DND-41 (cell line): ENCODE results near the gene STAMBPL1.

Source experiments
- ATAC-seq: fragments of 200-7000 bp; cut with Tn5 transposase; 3 replicates; pipeline ENCODE4 v1.9.1; 2021; ENCODE audit warnings: low read depth; ENCODE audit not compliant: insufficient read depth
- DNase-seq: peaks from one replicate; pipeline ENCODE4 v3.0.0-alpha.2; 2020
- H2AFZ ChIP-seq: 2 replicates; pipeline ENCODE4 v1.6.0; 2012; ENCODE audit warnings: low read depth, low read length
- H3K27ac ChIP-seq: 2 replicates; pipeline ENCODE4 v1.5.1; 2012; ENCODE audit warnings: low read length, inconsistent platforms
- H3K27me3 ChIP-seq: fragments of 200-600 bp; sonication (generic); 2 replicates; pipeline ENCODE4 v1.6.0; 2012; ENCODE audit warnings: low read length, mild to moderate bottlenecking, inconsistent platforms; ENCODE audit not compliant: insufficient read depth, poor library complexity
- H3K36me3 ChIP-seq: 2 replicates; pipeline ENCODE4 v1.5.1; 2012; ENCODE audit warnings: low read length, inconsistent platforms; ENCODE audit not compliant: insufficient read depth
- H3K4me1 ChIP-seq: 2 replicates; pipeline ENCODE4 v1.5.1; 2012; ENCODE audit warnings: mild to moderate bottlenecking, low read length; ENCODE audit not compliant: insufficient read depth
- H3K4me2 ChIP-seq: 2 replicates; pipeline ENCODE4 v1.6.0; 2012; ENCODE audit warnings: mild to moderate bottlenecking, moderate library complexity, low read length, inconsistent platforms; ENCODE audit not compliant: insufficient read depth
- H3K4me3 ChIP-seq, 2 experiments: fragments of 200-600 bp in 1 of 2; shearing (Covaris generic) in 1 of 2; 2 replicates each; pipeline ENCODE4 v1.5.1; 2012 to 2016; ENCODE audit warnings: inconsistent platforms in 2 of 2, low read length in 2 of 2, mild to moderate bottlenecking in 2 of 2, low read depth in 1 of 2, moderate library complexity in 1 of 2
- H3K79me2 ChIP-seq: 2 replicates; pipeline ENCODE4 v1.6.0; 2012; ENCODE audit warnings: low read length, inconsistent platforms; ENCODE audit not compliant: insufficient read depth
- H3K9ac ChIP-seq: 2 replicates; pipeline ENCODE4 v1.6.0; 2012; ENCODE audit warnings: low read depth, mild to moderate bottlenecking, inconsistent platforms, low read length, moderate library complexity
- H3K9me3 ChIP-seq: 2 replicates; pipeline ENCODE4 v1.5.1; 2012; ENCODE audit warnings: low read length, moderate library complexity, mild to moderate bottlenecking, inconsistent platforms; ENCODE audit not compliant: insufficient read depth, severe bottlenecking
- H4K20me1 ChIP-seq: 2 replicates; pipeline ENCODE4 v1.6.0; 2012; ENCODE audit warnings: low read length; ENCODE audit not compliant: insufficient read depth
- CTCF ChIP-seq: IDR thresholded peaks from 2 replicates; pipeline ENCODE4 v1.5.1; 2012; ENCODE audit warnings: borderline replicate concordance, low read length, moderate library complexity, mild to moderate bottlenecking; ENCODE audit not compliant: poor library complexity, severe bottlenecking; ENCODE audit errors: extremely low read depth
- EZH2 ChIP-seq: IDR thresholded peaks from 3 replicates; pipeline ENCODE4 v1.6.1; 2012; ENCODE audit warnings: borderline replicate concordance, low read depth, mild to moderate bottlenecking, moderate library complexity, low read length, inconsistent platforms; ENCODE audit not compliant: severe bottlenecking

The STAMBPL1 gene

GRCh38 chr10:88886557-88886956 lies 6.5 kb downstream of the STAMBPL1 start:
- no peak overlapping the region for H3K4me3 ChIP-seq
- no peaks in the 10 kb centered on the region for H3K27me3 ChIP-seq
- H3K27ac ChIP-seq: no peak overlapping the region
- peaks cover 100% of the 10 kb centered on the region for H3K79me2 ChIP-seq
- ATAC-seq (peak; percentile 43; the same call in 1 of the 3 replicates), DNase-seq (no peak)
- peaks cover 38% of the 10 kb centered on the region for H4K20me1 ChIP-seq
- H2AFZ ChIP-seq: no peak overlapping the region
- H3K36me3 ChIP-seq: peaks cover 31% of the 10 kb centered on the region
- no peak overlapping the region for H3K9ac ChIP-seq
- peaks cover 49% of the 10 kb centered on the region for H3K4me1 ChIP-seq
- H3K9me3 ChIP-seq: no peaks in the 10 kb centered on the region
- H3K4me2 ChIP-seq: peak overlapping the region; percentile 14; the same call in 1 of the 2 replicates
- TF ChIP-seq CTCF (no peak), EZH2 (no peak)

GRCh38 chr10:88888810-88889445 lies 8.9 kb downstream of the STAMBPL1 start:
- ATAC-seq (no peak), DNase-seq (no peak)
- Histone ChIP-seq H3K4me3 (no peak overlapping the region), H3K27me3 (no peaks in the 10 kb centered on the region), H4K20me1 (peaks cover 43% of the 10 kb centered on the region), H3K27ac (no peak overlapping the region), H3K79me2 (peaks cover 98% of the 10 kb centered on the region), H3K9ac (no peak overlapping the region), H2AFZ (no peak overlapping the region), H3K36me3 (peaks cover 18% of the 10 kb centered on the region), H3K9me3 (no peaks in the 10 kb centered on the region), H3K4me1 (peaks cover 29% of the 10 kb centered on the region), H3K4me2 (no peak overlapping the region)
- no peak for TF ChIP-seq CTCF
- TF ChIP-seq EZH2: no peak

- Histone ChIP-seq H3K9me3 (no peaks in the 10 kb centered on the region), H3K79me2 (peaks cover 96% of the 10 kb centered on the region), H3K9ac (no peak overlapping the region), H3K4me3 (no peak overlapping the region), H3K4me1 (peaks cover 21% of the 10 kb centered on the region), H4K20me1 (peaks cover 36% of the 10 kb centered on the region), H3K4me2 (no peak overlapping the region), H3K36me3 (peaks cover 18% of the 10 kb centered on the region), H3K27me3 (no peaks in the 10 kb centered on the region), H3K27ac (no peak overlapping the region), H2AFZ (no peak overlapping the region)
- DNase-seq (no peak), ATAC-seq (no peak)
- TF ChIP-seq EZH2 (no peak), CTCF (no peak)
Measured at GRCh38 chr10:88889559-88890337, 9.7 kb downstream of the STAMBPL1 start.
